GM21619 (cell line): ENCODE results near the gene PPME1.

Source experiments
- ATAC-seq: cut with Tn5 transposase; IDR thresholded peaks from one replicate; pipeline ENCODE4 v1.9.1; 2021; ENCODE audit not compliant: unreplicated experiment

The PPME1 gene

DNA sequence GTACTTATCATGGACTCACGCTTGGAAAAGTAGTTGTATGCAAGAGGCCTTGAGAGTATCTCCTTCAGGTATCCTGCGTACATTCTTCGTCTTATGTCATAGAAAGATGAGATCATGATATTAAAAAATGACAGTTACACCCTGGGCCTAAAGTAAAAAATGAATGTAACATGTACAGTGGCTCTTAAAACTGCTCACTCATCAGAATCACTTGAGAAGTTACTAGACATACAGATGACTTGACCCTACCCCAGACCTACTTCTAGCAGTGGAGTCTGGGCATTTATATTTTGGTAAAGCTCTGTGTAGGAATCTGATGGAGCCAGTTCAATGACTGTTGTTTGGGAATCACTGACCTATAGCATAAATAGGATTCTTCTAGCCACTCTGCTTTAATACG, 54.5 kb downstream of the PPME1 start:
- no peak for ATAC-seq

GRCh38 chr11:74226907-74227306, 55.8 kb downstream of the PPME1 start:
- ATAC-seq: no peak

- ATAC-seq: no peak
Measured at GRCh38 chr11:74232311-74232950, 61.3 kb downstream of the PPME1 start.

GRCh38 chr11:74233683-74234082, 62.6 kb downstream of the PPME1 start:
- ATAC-seq: no peak

- no peak for ATAC-seq
Measured at GRCh38 chr11:74235121-74235520, 64.0 kb downstream of the PPME1 start.

DNA sequence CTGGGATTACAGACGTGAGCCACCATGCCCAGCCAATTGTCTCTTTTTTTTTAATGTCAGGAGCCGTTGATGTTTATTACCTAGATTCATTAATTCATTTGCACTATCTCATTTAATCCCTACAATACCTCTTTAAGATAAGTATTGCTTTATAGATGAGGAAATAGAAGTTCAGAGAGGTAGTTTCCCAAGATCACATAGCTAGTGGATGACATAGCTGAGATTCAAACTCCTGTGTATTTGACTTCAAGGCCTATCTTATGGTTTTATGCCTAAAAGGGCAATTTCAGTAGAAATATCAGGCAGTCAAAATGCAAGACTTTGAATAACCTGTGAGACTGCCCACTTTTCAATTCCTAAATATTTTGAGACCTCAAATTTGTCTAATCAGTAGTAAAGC, 66.5 kb downstream of the PPME1 start:
- ATAC-seq: no peak

GRCh38 chr11:74238243-74238642, 67.2 kb downstream of the PPME1 start:
- ATAC-seq: no peak

DNA sequence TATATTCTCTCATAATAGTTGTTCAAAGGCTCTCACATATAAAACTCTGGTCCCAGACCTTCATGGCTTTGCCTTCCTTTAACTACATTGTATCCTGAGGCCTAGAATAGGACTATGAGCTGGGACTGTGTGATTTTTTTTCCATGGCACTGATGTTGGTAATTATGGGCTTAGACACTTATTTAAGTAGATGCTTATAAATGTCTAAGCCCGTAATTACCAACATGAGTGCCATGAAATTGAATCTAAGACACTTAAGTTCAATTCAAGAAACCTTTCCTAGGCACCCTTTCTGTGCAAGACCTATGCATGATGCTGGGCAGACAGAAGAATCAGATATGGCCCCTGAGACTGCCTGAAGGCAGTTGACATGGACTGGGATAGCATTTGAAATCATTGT, 77.4 kb downstream of the PPME1 start:
- ATAC-seq: no peak

DNA sequence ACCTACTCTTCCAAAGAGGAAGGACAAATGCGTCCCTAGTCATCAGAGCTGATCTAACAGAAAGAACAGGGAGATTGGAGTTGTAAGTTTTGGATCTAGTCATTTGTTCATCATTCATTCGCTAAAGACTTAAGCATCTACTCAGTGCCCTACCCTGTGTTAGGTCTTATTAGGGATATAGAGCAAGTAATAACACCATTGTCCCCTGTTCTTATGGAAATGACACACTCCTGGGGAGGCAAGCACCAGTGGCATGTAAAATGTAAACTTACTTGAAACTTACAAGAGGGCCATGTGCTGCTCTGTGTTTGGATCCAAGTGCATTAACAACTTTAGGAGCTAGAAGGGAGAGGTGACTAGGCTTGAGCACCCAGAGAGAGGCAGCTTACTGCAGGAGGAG, 78.4 kb downstream of the PPME1 start:
- ATAC-seq: no peak

DNA sequence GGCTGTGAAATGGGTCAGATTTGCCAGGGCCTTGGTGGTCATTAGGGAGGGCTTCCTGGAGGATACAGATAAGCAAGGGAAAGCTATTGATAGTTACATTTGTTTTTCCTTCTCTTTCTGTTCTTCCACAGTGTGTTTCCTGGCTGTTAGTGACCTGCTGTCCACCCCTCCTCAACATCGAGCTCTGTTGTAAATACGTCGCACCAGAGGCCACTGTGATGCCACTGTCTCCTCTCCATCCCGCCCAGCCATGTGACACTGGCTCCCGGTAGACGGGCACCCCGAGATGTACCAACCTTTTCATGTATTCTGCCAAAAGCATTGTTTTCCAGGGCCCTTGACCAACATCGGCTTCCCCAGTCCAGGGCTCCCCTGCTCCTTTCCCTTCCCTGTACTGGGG, 82.3 kb downstream of the PPME1 start:
- no peak for ATAC-seq

DNA sequence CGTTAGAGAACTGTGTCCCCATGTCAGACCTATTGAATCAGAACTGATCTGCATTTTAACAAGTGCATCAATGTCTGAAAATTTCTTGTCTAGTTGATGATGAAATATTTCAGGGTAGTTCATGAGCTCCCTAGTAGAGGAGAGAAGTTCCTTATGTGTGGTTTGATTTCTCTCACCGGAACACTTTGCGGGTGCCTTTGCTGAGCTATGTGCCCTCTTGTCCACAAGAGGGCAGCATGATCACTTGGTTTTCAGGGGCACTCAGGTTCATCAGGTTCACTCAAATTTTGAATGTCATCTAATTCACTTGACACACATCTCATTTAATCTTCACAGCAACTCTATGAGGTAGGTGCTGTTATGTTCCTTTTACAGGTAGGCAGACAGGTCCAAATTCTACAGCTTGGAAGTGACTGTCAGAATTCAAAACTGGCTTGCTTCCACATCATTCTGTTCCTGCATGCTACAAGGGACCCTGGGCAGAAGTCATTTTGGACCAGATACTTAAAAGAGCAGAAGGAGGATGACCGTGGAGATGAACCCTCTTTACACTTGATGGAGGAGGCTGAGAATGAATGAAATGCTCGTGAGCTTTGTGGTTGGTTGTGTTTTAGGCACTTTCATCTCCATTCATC, 84.8 kb downstream of the PPME1 start:
- ATAC-seq: no peak

GRCh38 chr11:74256378-74257133, 85.5 kb downstream of the PPME1 start:
- no peak for ATAC-seq

- ATAC-seq: no peak
Measured at GRCh38 chr11:74257959-74258553, 87.0 kb downstream of the PPME1 start.

DNA sequence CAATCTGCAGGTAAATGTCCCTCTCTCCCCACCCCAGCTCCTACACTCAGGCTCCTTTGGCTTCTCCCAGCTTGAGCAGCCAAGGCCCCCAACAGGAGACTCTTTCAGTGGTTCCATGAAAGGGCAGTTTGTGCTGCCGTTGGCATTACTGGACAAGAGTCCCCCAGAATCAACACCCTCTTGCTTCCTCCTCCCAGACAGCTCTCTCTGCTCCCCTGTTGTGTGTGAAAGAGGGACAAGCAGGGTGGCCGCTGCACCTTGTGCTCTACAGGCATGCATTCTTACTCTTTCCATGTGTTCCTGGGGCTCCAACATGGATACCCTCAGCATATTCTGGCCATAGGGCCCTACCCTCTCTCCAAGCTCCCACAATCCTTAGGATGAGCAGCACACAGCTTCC, 91.6 kb downstream of the PPME1 start:
- no peak for ATAC-seq

- no peak for ATAC-seq
Measured at GRCh38 chr11:74265256-74265655, 94.2 kb downstream of the PPME1 start.

DNA sequence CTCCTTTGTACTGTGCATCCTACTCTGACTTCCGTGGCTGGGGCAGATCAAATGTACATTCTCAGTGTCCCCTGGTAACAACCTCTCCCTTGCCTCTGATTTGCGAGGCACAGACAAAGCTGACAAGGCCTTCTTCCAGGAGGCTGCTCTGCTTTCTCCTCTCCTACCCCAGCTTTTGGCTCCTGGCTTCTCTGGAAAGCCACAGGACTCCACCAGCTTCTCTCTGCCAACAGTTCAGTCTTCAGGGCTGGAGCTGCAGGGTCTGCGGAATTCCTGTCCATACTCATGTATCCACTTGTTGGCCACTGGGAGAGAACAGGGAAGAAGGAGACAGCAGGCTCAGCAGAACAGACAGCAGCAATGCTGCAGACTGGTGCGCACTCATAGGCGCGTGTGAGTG, 95.9 kb downstream of the PPME1 start:
- ATAC-seq: no peak

DNA sequence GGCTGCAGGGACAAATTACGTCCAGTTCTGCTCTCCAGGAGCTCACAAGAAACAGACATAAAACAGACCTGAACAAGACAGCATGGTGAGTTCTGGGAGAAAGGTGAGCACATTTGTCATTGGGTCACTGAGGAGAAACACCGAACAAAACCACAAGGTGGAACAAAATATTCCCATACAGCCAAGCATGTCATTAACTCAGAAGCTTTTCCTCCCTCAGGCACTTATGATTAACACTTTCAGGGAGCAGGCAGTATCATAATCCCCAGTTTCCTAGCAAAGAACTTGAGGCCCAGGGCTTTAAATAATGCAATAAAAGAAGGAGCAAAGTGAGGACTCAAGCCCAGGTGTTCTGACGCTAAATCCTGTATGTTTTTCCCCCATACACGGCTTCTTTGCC, 97.4 kb downstream of the PPME1 start:
- no peak for ATAC-seq

DNA sequence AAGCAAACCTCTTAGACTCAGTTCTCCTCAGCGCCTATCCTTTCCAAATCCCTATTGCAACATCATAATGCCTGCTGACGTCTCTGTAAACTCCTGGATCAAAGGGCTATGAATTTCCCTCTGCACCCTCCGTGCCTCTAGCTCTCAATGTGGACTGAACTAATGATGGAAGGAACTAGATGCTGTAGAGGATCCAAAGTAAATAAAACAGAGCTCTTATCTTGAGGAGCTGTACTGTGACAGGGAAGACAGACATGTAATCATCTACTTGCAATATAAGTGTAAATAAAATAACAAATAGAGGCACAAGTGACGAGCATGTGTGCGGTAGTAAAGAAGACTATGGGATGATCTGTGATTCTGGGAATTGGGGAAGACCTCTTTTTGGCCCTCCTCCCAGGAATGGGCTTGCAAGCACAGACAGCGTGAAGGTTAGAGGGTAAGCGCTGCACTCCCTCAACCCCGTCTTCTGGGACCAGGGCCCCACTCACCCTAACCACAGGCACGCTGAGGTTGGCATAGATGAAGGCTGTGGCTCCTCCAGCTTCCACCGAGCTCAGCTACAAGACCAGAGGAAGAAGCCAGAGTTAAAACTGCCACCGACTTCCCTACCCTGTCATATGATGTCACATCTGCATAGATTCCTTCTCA, 98.2 kb downstream of the PPME1 start:
- ATAC-seq: no peak

DNA sequence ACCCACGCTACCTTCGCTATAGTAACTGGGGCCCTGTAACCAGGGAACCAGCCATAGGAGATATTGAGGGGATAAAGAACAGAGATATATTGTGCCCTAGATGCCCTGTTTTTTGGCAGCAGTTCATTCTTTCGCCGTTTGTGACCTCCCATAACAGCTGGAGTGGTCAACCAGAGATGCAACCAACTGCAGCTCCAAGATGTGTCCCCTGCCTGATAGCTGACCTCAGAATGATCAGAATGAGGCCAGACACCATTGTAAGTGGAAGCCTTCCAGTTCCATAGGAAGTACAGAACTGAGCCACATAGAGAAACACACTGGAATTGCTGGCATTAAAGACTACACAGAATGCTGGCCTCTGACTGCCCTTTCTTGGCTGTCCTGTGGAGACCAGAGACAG, 101.2 kb downstream of the PPME1 start:
- no peak for ATAC-seq

DNA sequence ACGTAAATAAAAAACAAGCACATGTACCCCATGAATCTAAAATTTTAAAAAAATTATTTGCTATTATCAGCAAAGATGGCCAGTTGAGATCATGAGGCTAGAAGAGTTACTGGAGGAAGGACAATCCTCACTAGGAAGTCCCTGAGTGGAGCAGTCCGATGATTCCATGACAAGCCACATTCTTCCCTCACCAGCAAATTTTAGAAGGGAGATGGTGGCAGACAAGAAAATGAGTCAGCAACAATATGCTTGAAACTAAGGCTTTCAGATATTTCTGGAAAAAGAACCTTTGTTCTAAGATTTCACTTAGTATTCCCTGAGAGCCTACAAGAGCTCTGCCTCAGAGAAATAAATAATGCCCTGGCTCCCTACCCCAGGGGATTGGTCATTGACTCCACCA, 105.5 kb downstream of the PPME1 start:
- ATAC-seq: no peak

- ATAC-seq: no peak
Measured at GRCh38 chr11:74278103-74278502, 107.0 kb downstream of the PPME1 start.
